Fibroblast of skin of right quadriceps (primary cell): ENCODE results near the gene ZKSCAN3.
"Not testable (repeated sequence)": the region's sequence is repeated elsewhere in the genome, so short reads cannot be mapped to it uniquely, and the experiment has no call there.

ENCODE experiments used
- DNase-seq: peaks from one replicate; pipeline ENCODE4 v3.0.0-alpha.2; 2013

The ZKSCAN3 gene

GRCh38 chr6:28343898-28344677 is 5.7 kb upstream of the ZKSCAN3 start:
- no peak for DNase-seq

DNA sequence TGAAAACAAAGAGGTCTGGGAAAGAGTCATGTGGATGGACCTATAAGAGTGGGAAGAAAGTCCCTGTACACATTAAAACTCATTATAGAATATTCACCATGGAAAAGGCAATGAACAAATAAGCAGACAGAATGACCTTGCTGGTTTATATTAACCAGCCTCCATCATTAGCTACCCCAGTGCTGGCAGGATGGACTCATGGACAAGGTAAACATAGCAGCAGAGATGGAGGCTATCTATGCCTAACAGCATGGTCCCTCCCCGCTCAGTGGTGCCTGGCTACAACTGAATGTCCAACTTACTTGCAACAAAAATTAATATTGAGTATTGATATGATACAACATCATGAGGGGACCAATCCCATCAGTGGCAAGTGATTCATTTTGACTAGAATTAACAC is 4.5 kb upstream of the ZKSCAN3 start:
- no peak for DNase-seq

- DNase-seq = no peak
Observed at GRCh38 chr6:28347119-28347518, 2.6 kb upstream of the ZKSCAN3 start.

GRCh38 chr6:28349344-28349891 is 329 bp upstream of the ZKSCAN3 start:
- no peak for DNase-seq

- DNase-seq = no peak
Observed at GRCh38 chr6:28351087-28351486, 1.3 kb downstream of the ZKSCAN3 start.

DNA sequence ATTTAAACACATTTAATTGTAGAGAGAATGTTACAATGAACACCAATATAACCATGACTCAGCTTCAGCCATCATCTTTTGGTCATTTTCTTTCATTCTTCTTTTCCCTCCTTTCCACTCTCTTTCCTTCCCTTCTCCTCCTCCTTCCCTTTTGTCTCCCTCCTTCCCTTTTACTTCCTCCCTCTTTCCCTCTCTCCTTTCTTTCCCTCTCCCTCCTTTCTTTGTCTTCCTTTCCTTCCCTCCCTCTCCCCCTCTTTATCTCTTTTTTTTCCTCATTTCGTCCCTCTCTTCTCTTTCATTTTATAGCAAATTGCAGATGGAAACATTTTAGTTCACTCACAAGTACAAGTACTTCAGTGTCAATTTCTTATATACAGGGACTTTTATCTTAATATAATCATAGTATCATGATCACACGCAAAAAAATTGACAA is 1.8 kb downstream of the ZKSCAN3 start:
- no peak for DNase-seq

DNA sequence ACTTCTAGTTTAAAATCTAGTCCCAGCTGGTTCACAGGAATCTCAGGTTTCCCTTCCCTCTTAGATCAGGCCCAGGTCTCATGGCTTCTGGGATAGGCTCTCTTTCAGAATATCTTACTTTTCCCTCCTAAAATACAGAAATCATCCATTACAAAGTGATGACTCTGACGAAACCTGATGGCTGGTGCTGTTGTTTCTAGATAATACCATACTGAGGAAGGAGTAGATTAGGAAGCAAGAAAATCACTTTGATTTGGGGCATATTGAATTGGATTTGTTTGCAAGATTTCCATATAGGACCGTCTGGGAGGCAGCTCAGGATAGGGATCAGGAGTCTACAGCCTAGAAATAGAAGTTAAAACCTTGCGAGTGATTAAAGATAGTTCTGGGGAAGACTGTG is 3.6 kb downstream of the ZKSCAN3 start:
- DNase-seq = no peak

DNA sequence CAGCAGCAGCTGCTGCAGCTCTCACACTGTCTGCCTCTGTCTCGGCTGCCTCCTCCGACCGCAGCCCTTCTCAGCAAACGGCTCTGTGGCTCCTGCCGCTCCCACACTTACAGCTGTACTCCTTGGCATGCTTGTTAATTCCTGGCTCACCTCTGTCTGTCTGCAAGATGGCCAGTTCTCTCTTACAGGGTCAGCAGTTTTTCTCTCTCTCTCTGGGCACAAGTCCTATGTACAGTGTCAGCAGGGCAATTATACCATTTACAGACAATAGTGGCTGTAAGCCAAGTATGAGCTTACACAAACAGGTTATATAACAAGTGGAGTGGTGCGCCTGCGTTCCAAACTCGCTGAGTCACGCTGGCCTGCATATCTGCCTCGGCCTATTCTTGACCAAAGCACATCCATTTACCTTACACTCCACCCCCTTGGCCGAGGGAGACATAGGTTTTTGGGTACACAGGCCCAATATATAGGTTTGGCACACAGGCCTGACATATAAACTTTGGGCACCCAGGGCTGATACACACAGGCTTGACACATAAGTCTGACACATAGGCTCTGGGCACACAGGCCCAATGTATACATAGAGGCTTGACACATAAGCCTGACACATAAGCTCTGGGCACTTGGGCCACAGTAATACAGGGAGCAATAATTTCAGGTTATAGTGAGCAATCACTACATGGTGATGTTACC is 4.4 kb downstream of the ZKSCAN3 start:
- DNase-seq = no peak

DNA sequence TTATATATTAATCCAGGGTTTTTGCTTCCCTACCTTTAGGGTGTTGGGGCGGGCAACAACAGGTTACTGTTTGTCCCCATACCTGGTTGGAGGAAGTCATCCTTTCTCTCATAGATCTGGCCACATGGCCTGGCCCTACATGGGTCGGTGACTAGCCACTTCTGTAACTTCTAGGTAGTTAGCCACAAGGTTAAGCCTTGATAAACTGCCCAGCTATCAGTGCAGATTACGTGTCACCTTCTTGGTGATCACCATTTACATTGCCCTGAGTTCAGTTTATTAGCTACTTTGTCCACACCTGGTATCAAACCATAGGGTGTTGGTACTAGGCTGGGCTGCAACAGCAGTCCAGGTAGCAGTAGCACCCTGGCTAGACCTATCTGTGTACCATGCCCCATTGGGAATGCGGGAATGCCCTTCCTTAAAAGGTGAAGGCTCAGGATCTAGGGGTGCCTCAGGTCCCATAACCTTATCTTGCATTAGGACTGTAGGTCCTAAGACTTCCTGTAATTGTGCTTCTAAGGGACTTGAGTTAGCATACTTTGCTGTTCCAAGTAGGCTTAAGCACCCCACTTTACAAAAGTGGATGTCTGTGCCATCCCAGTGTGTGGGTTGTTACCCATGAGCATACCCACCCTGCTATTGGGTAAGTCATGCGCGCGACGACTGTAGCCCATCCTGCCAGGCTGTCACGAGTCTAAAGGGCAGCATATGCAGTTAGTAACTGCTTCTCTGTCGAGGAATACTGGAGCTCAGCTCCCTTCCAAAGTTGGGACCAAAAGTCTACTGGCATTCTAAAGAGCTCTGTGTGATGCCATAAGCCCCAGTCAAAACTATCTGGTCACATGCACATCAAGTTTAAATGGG is 5.2 kb downstream of the ZKSCAN3 start:
- DNase-seq = no peak

- peak; percentile 83 for DNase-seq
Observed at GRCh38 chr6:28355743-28356665, 6.3 kb downstream of the ZKSCAN3 start.

DNA sequence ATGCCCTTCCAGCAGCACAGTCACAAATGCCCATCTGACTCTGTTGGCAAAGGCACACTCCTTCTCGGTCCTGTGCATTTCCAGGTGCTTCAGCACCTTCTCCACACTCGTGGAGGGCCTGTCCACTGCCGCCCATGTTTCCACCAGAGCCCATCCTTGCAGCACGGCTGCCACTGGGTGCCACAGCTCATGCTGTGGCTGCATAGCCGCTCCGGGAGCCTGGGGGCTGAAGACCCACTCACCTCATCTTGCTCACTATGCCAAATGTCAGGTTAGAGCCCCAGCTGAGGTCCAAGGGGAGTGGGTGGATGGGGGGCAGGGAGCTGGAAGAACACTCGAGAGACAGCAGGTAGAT is 6.9 kb downstream of the ZKSCAN3 start:
- no peak for DNase-seq

- DNase-seq = no peak
Observed at GRCh38 chr6:28357036-28357435, 7.3 kb downstream of the ZKSCAN3 start.

GRCh38 chr6:28359562-28359961 is 9.8 kb downstream of the ZKSCAN3 start:
- DNase-seq = not testable (repeated sequence)

- DNase-seq = no peak
Observed at GRCh38 chr6:28360961-28361360, 11.2 kb downstream of the ZKSCAN3 start.

GRCh38 chr6:28365590-28365989 is 15.8 kb downstream of the ZKSCAN3 start:
- DNase-seq = not testable (repeated sequence)

DNA sequence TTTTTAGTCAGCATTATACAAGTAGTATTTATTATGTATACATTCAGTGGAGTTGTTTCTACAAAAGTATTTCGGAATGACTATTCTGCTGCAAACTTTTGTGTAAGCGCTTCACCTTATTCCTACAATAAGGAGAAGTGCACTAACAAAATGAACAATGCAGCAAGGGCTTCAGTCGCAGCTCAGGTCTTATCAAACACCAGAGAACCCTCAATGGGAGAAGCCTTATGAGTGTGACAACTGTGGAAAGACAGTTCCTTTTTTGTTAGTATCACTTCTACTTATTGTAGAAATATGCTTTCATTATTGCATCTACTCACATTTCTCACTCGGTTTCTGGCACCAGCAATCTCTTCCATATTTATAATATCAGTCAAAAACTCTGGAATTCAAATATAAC is 18.8 kb downstream of the ZKSCAN3 start:
- DNase-seq = no peak

- DNase-seq = no peak
Observed at GRCh38 chr6:28369463-28369862, 19.7 kb downstream of the ZKSCAN3 start.

- DNase-seq = no peak
Observed at GRCh38 chr6:28370440-28370839, 20.7 kb downstream of the ZKSCAN3 start.

GRCh38 chr6:28371280-28371679 is 21.5 kb downstream of the ZKSCAN3 start:
- no peak for DNase-seq

- DNase-seq = no peak
Observed at GRCh38 chr6:28371706-28372451, 22.1 kb downstream of the ZKSCAN3 start.

- no peak for DNase-seq
Observed at GRCh38 chr6:28373925-28374324, 24.2 kb downstream of the ZKSCAN3 start.
